GM18867 (cell line): ENCODE measurements around the gene CASP8.

Experiments
- ATAC-seq: cut with Tn5 transposase; IDR thresholded peaks from one replicate; pipeline ENCODE4 v1.9.1; 2021; ENCODE audit warnings: mild to moderate bottlenecking, moderate library complexity; ENCODE audit not compliant: unreplicated experiment

Gene CASP8

DNA sequence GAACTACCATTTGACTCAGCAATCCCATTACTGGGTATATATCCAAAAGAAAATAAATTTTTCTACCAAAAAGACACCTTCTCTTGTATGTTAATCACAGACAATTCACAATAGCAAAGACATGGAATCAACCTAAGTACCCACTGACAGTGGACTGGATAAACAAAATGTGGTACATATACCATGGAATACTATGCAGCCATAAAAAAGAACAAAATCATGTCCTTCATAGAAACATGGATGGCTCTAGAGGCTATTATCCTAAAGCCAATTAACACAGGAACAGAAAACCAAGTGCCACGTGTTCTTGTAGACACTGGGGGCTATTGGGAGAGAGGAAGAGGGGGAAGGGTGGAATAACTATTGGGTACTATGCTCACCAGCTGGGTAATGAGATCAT, 69.1 kb downstream of the CASP8 start:
- ATAC-seq = no peak
